ENCODE measurements around the gene MYOM1. TPM values are rescaled to one million over a fixed set of nuclear protein-coding genes. Genes with fewer than 3 reads are reported as not detected.
A peak's percentile ranks its signal among the peaks of the same experiment; 100 is the strongest.

The MYOM1 gene
- total RNA-seq, 1 donor from 2014 or later = 0.46 TPM

DNA sequence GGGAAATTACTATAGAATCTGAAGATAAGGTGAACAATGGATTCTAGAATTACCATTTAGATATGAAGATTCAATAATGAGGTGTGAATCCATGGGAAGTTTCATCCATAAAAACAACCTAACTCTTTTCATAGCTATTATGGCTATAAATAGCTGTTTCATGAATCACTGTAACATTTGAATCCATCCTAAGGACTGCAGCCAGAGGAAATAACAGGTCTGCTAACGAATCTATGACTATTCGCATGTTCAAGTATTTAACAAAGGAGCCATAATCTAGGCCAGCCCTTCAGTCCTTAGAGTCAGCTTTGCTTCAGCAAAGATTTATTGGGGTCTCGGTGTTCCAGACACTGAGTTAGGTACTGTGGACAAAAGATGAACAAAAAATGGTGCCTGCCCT is 87.1 kb downstream of the MYOM1 start:
- Mint-ChIP-seq H3K4me1 (ENCODE audit: unreplicated experiment) (peaks cover 4% of the 10 kb centered on the region), H3K27ac (ENCODE audit: unreplicated experiment) (no peak overlapping the region), H3K4me3 (ENCODE audit: unreplicated experiment) (no peak overlapping the region), H3K27me3 (ENCODE audit: unreplicated experiment) (peaks cover 8% of the 10 kb centered on the region), H3K36me3 (ENCODE audit: unreplicated experiment) (no peaks in the 10 kb centered on the region), H3K9me3 (ENCODE audit: unreplicated experiment) (no peaks in the 10 kb centered on the region)
- TF ChIP-seq, protein P1, sequence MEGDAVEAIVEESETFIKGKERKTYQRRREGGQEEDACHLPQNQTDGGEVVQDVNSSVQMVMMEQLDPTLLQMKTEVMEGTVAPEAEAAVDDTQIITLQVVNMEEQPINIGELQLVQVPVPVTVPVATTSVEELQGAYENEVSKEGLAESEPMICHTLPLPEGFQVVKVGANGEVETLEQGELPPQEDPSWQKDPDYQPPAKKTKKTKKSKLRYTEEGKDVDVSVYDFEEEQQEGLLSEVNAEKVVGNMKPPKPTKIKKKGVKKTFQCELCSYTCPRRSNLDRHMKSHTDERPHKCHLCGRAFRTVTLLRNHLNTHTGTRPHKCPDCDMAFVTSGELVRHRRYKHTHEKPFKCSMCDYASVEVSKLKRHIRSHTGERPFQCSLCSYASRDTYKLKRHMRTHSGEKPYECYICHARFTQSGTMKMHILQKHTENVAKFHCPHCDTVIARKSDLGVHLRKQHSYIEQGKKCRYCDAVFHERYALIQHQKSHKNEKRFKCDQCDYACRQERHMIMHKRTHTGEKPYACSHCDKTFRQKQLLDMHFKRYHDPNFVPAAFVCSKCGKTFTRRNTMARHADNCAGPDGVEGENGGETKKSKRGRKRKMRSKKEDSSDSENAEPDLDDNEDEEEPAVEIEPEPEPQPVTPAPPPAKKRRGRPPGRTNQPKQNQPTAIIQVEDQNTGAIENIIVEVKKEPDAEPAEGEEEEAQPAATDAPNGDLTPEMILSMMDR (IDR thresholded peaks at IDR 0.05) = no peak
- DNase-seq (ENCODE audit: extremely low spot score, unreplicated experiment) = no peak

DNA sequence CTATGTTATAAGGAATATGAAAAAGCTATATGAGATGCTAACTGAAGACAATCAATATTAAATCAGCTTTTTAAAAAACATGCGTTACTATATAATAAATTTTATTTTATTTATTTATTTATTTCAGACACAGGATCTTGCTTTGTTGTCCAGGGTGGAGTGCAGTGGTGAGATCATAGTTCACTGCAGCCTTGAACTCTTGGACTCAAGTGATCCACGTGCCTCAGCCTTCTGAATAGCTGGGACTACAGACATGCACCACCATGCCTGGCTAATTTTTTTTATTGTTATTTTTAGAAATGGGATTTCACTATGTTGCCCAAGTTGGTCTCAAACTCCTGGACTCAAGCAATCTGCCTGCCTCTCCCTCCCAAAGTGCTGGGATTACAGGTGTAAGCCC is 89.4 kb downstream of the MYOM1 start:
- Mint-ChIP-seq H3K9me3 (ENCODE audit: unreplicated experiment) (no peaks in the 10 kb centered on the region), H3K4me3 (ENCODE audit: unreplicated experiment) (no peak overlapping the region), H3K36me3 (ENCODE audit: unreplicated experiment) (no peaks in the 10 kb centered on the region), H3K27ac (ENCODE audit: unreplicated experiment) (no peak overlapping the region), H3K27me3 (ENCODE audit: unreplicated experiment) (peaks cover 9% of the 10 kb centered on the region), H3K4me1 (ENCODE audit: unreplicated experiment) (peaks cover 4% of the 10 kb centered on the region)
- TF ChIP-seq, protein P1 (IDR thresholded peaks at IDR 0.05) = no peak
- DNase-seq (ENCODE audit: extremely low spot score, unreplicated experiment) = no peak

DNA sequence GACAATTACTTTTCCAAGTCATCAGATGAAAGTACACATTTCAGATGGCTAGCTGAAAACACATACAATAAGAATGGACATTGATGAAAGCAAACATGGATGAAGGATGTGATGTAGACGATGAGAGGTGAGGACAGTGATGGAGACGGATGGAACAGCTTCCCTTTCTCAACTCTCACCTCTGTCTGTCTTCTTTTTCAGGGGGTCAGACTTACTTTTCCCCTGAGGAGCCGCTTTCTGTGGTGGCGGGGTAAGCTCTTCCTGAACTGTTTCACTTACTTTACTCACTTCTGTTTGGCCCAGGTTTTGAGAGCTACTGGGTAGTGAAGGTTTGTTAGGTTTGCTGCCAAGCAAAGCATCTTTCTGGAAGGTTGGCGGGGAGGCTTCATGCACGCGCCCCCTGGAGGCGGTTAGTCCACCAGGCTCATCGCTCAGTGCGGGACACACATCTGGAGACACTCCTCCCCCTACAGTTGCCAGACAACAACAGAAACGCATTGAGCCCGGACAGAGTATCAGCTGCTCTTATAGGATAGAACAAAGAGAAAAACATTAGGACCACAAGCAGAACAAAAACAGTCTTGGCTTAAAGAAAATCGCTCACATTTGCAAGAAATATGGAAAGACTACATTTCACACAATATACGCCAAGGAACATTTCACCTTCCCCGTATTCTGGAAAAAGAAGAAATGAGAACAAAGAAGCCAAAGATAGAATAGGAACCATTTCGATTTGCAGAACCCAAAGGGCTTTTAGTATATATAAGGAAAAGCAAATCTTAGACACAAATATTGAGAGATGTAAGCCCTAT is 90.5 kb downstream of the MYOM1 start:
- peak; percentile 92 for DNase-seq (ENCODE audit: extremely low spot score, unreplicated experiment)
- H3K27me3 Mint-ChIP-seq (ENCODE audit: unreplicated experiment) = peaks cover 9% of the 10 kb centered on the region
- TF ChIP-seq, protein P1 (IDR thresholded peaks at IDR 0.05) = peak; percentile 92
- peaks cover 7% of the 10 kb centered on the region for H3K9me3 Mint-ChIP-seq (ENCODE audit: unreplicated experiment)
- H3K36me3 Mint-ChIP-seq (ENCODE audit: unreplicated experiment) = peaks cover 5% of the 10 kb centered on the region
- H3K4me1 Mint-ChIP-seq (ENCODE audit: unreplicated experiment) = peaks cover 4% of the 10 kb centered on the region
- no peak overlapping the region for H3K4me3 Mint-ChIP-seq (ENCODE audit: unreplicated experiment)
- H3K27ac Mint-ChIP-seq (ENCODE audit: unreplicated experiment) = no peak overlapping the region

DNA sequence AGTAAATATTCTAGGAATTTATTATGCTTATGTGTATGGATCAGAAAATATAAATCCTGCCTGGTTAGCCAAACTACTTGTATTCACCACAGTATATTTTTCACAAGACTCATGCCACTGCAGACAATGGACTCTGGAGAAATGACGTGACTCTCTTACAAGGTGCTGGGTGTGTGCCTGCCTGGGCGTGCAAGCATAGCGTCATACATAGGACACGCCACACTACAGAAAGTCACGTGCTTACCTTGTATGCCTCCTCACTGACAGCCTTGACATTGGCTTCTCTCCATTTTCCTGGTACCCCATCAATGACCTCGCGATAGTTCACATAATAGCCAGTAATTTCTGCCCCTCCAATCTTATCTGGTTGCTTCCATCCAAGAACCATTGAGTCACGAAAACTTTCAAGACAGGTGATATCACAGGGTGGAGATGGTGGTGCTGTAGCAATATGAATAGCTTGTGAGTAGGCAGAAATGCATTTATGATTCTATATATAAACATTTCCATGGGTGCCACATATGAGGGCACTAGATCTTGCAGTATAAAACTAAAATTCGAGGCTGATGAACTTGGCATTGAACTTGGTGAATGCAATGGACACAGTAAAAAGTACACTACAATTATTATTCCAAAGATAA is 93.2 kb downstream of the MYOM1 start:
- no peak for DNase-seq (ENCODE audit: extremely low spot score, unreplicated experiment)
- Mint-ChIP-seq H3K27ac (ENCODE audit: unreplicated experiment) (no peak overlapping the region), H3K4me1 (ENCODE audit: unreplicated experiment) (peaks cover 4% of the 10 kb centered on the region), H3K36me3 (ENCODE audit: unreplicated experiment) (peaks cover 5% of the 10 kb centered on the region), H3K4me3 (ENCODE audit: unreplicated experiment) (no peak overlapping the region), H3K27me3 (ENCODE audit: unreplicated experiment) (peaks cover 9% of the 10 kb centered on the region), H3K9me3 (ENCODE audit: unreplicated experiment) (peaks cover 7% of the 10 kb centered on the region)
- TF ChIP-seq, protein P1 (IDR thresholded peaks at IDR 0.05) = no peak

DNA sequence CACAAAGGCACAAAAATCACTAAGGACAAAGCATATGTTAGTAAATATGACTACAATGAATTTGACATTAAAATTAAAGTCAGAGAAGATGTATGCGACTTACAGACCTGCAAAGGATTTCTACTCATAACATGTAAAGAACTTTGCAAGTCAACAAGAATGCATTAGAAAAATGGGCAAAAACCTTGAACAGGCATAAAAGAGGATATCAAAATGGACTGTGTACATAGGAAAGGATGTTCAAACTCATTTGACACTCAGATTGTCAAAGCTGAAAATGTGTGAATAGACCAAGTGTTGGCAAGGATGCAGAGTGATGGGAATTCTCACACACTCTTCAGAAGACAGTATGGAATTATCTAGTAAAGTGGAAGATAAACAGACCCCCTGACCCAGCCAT is 94.9 kb downstream of the MYOM1 start:
- peaks cover 4% of the 10 kb centered on the region for H3K4me1 Mint-ChIP-seq (ENCODE audit: unreplicated experiment)
- TF ChIP-seq, protein P1 (IDR thresholded peaks at IDR 0.05) = no peak
- no peak overlapping the region for H3K27ac Mint-ChIP-seq (ENCODE audit: unreplicated experiment)
- peaks cover 9% of the 10 kb centered on the region for H3K27me3 Mint-ChIP-seq (ENCODE audit: unreplicated experiment)
- peaks cover 5% of the 10 kb centered on the region for H3K36me3 Mint-ChIP-seq (ENCODE audit: unreplicated experiment)
- H3K9me3 Mint-ChIP-seq (ENCODE audit: unreplicated experiment) = peaks cover 7% of the 10 kb centered on the region
- no peak for DNase-seq (ENCODE audit: extremely low spot score, unreplicated experiment)
- H3K4me3 Mint-ChIP-seq (ENCODE audit: unreplicated experiment) = no peak overlapping the region

Data from osteocyte (in vitro differentiated cells).